HFFc6 (cell line): Measurements from ENCODE around the gene CCNDBP1. TPM values are rescaled to one million over a fixed set of nuclear protein-coding genes. Genes with fewer than 3 reads are reported as not detected.
"Not testable (repeated sequence)": the region's sequence is repeated elsewhere in the genome, so short reads cannot be mapped to it uniquely, and the experiment has no call there.

Experiments
- DNase-seq: peaks from one replicate; pipeline ENCODE4 v3.0.0-alpha.2; 2018
- H3K27ac Mint-ChIP-seq: 2 replicates; pipeline ENCODE4 v1.8.0; 2020; ENCODE audit warnings: mild to moderate bottlenecking, mixed read lengths
- H3K27me3 Mint-ChIP-seq: 2 replicates; pipeline ENCODE4 v1.8.0; 2021; ENCODE audit warnings: mild to moderate bottlenecking, moderate library complexity, mixed read lengths; ENCODE audit not compliant: insufficient read depth
- H3K36me3 Mint-ChIP-seq: 2 replicates; pipeline ENCODE4 v1.8.0; 2021; ENCODE audit warnings: low read depth, mixed read lengths
- H3K4me1 Mint-ChIP-seq: 2 replicates; pipeline ENCODE4 v1.8.0; 2020; ENCODE audit warnings: low read depth, mixed read lengths
- H3K4me3 Mint-ChIP-seq: 2 replicates; pipeline ENCODE4 v1.8.0; 2020; ENCODE audit warnings: mild to moderate bottlenecking, moderate library complexity, mixed read lengths
- H3K9me3 Mint-ChIP-seq: 2 replicates; pipeline ENCODE4 v1.8.0; 2020; ENCODE audit warnings: mild to moderate bottlenecking, mixed read lengths
- total RNA-seq, 6 experiments: library from RNA; stranded (reverse); fragmentation: NEBNext Ultra II Directional; extraction: Animal tissue kit (Norgen Biotek cat#: 25700); gene quantifications; 2 replicates in 1 of 6; 3 replicates in 5 of 6; pipeline ENCODE4 v1.2.3, GENCODE V29; 2021
- TF ChIP-seq, protein P1 (sequence below): fragments of 200-600 bp; sonication (generic); IDR thresholded peaks from 2 replicates; pipeline ENCODE4 v1.5.0; 2021; ENCODE audit warnings: antibody characterized with exemption, mild to moderate bottlenecking

CCNDBP1 gene
- total RNA-seq, 6 experiments from 2014 or later, result 50.9 to 60.7 (median 57.2) TPM

DNA sequence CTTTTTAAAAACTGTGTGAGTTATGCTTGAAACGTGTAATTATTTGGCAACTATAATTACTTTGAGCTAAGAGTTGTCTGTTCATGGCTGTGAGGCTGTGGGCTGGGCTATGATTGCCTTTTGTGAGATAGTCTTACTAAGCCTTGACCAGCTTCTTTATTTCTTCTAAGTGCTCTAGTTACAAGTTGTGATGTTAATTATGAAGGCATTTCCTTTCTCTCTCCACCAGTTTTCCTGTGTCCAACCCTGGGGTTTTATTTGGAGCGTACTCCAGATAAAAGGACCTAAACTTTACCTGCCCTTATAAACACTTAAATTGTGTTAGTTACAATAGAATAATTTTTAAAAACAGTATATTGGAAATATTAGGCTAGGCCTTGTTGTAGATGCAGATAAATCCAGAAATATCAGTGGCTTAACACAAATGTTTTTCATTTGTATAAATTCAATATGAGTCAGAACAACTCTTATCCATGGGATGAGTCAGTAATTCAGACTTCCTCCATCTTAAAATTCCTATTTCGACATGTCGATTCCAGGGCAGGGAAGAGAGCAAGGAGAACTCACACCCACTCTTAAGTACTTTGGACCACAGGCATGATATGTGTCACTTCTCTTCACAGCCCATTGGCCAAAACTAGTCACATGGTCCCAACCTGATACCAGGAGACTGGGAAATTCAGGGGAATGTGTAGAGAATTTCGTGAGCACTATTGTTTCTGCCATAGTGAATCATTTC lies 34.8 kb upstream of the CCNDBP1 start:
- Mint-ChIP-seq H3K9me3 (peaks cover 4% of the 10 kb centered on the region; the same call in 1 of the 2 replicates), H3K27me3 (no peaks in the 10 kb centered on the region), H3K36me3 (peaks cover 24% of the 10 kb centered on the region), H3K27ac (peak overlapping the region; percentile 95), H3K4me3 (peak overlapping the region; percentile 64), H3K4me1 (peaks cover 27% of the 10 kb centered on the region)
- peak; percentile 98 for DNase-seq
- TF ChIP-seq, protein P1, sequence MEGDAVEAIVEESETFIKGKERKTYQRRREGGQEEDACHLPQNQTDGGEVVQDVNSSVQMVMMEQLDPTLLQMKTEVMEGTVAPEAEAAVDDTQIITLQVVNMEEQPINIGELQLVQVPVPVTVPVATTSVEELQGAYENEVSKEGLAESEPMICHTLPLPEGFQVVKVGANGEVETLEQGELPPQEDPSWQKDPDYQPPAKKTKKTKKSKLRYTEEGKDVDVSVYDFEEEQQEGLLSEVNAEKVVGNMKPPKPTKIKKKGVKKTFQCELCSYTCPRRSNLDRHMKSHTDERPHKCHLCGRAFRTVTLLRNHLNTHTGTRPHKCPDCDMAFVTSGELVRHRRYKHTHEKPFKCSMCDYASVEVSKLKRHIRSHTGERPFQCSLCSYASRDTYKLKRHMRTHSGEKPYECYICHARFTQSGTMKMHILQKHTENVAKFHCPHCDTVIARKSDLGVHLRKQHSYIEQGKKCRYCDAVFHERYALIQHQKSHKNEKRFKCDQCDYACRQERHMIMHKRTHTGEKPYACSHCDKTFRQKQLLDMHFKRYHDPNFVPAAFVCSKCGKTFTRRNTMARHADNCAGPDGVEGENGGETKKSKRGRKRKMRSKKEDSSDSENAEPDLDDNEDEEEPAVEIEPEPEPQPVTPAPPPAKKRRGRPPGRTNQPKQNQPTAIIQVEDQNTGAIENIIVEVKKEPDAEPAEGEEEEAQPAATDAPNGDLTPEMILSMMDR, result no peak

DNA sequence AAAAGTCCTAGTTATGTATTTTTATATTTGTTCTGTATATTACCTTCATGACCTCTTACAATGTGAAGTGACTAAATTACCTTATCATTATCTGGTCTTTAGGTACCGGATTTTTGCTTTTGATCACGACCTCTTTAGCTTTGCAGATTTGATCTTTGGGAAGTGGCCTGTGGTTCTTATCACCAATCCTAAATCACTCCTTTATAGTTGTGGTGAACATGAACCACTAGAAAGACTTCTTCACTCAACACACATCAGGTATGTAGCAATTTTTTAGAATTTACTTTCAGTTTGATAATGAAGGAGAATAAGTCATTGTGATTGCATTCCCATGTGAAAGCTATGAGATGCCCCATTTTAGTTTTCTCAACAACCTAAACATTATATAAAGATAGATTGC lies 33.5 kb upstream of the CCNDBP1 start:
- no peaks in the 10 kb centered on the region for H3K27me3 Mint-ChIP-seq
- H3K27ac Mint-ChIP-seq, result peak overlapping the region; percentile 72
- H3K9me3 Mint-ChIP-seq, result peaks cover 4% of the 10 kb centered on the region; the same call in 1 of the 2 replicates
- DNase-seq, result no peak
- H3K4me3 Mint-ChIP-seq, result peak overlapping the region; percentile 41; the same call in 1 of the 2 replicates
- TF ChIP-seq, protein P1, result no peak
- peaks cover 32% of the 10 kb centered on the region for H3K36me3 Mint-ChIP-seq
- peaks cover 27% of the 10 kb centered on the region for H3K4me1 Mint-ChIP-seq

DNA sequence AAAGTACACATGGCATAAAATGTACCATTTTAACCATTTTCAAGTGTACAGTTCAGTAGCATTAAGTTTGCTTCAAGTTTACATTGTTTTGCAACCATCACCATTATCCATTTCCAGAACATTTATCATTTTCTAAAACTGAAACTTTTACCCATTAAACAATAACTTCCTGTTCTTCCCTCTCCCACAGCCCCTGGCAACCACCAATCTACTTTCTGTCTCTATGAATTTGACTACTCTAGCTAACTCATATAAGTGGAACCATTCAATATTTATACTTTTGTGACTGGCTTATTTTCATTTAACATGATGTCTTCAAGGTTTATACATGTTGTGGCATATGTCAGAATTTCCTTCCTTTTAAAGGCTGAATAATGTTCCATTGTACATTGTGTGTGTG lies 31.9 kb upstream of the CCNDBP1 start:
- Mint-ChIP-seq H3K27ac (no peak overlapping the region), H3K36me3 (peaks cover 38% of the 10 kb centered on the region), H3K4me1 (peaks cover 27% of the 10 kb centered on the region), H3K9me3 (peaks cover 4% of the 10 kb centered on the region; the same call in 1 of the 2 replicates), H3K27me3 (no peaks in the 10 kb centered on the region), H3K4me3 (no peak overlapping the region)
- no peak for DNase-seq
- TF ChIP-seq, protein P1, result no peak

DNA sequence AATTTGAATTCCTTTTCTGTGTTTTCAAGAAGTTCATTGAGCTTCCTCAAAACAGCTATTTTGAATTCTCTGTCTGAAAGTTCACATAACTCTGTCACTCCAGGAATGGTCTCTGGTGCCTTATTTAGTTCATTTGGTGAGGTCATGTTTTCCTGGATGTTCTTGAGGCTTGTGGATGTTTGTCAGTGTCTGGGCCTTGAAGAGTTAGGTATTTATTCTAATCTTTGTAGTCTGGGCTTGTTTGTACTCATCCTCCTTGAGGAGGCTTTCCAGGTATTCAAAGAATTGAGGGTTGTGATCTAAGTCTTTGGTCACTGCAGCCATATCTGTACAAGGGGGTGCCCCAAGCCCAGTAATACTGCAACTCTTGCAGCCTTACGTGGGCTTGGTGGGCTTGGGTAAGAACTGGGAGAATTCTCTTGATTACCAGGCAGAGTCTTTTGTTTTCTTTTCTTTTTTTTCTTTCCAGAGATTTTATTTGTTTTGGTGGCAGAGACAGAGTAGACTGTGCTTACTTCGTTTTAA lies 19.3 kb upstream of the CCNDBP1 start:
- TF ChIP-seq, protein P1, result no peak
- Mint-ChIP-seq H3K4me1 (peaks cover 30% of the 10 kb centered on the region), H3K9me3 (no peaks in the 10 kb centered on the region), H3K36me3 (peaks cover 21% of the 10 kb centered on the region), H3K4me3 (no peak overlapping the region), H3K27me3 (no peaks in the 10 kb centered on the region), H3K27ac (no peak overlapping the region)
- DNase-seq, result no peak

DNA sequence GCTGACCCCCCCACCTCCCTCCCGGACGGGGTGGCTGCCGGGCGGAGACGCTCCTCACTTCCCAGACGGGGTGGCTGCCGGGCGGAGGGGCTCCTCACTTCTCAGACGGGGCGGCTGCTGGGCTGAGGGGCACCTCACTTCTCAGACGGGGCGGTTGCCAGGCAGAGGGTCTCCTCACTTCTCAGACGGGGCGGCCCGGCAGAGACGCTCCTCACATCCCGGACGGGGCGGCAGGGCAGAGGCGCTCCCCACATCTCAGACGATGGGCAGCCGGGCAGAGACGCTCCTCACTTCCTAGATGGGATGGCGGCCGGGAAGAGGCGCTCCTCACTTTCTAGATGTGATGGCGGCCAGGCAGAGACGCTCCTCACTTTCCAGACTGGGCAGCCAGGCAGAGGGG lies 17.9 kb upstream of the CCNDBP1 start:
- peaks cover 21% of the 10 kb centered on the region for H3K36me3 Mint-ChIP-seq

More for the DNA sequence above, 17.9 kb upstream of the CCNDBP1 start:
- DNase-seq, H3K27me3 Mint-ChIP-seq, H3K4me3 Mint-ChIP-seq, H3K27ac Mint-ChIP-seq, H3K9me3 Mint-ChIP-seq: not testable (repeated sequence)
- peaks cover 30% of the 10 kb centered on the region for H3K4me1 Mint-ChIP-seq
